Fibroblast of mammary gland (primary cell): ENCODE results near the gene TBCA.

Experiments
- DNase-seq: peaks from one replicate; pipeline ENCODE4 v3.0.0-alpha.2; 2010; ENCODE audit warnings: low read depth
- H3K4me3 ChIP-seq: 2 replicates; pipeline ENCODE4 v1.5.1; 2011; ENCODE audit warnings: low read depth, mild to moderate bottlenecking, low read length, moderate library complexity; ENCODE audit not compliant: control insufficient read depth
- CTCF ChIP-seq: conservative IDR thresholded peaks from 2 replicates; pipeline ENCODE4 v1.5.1; 2011; ENCODE audit warnings: low read depth, low read length, inconsistent platforms; ENCODE audit not compliant: control insufficient read depth, insufficient read depth

TBCA gene

GRCh38 chr5:77774981-77775789, 954 bp downstream of the TBCA start:
- DNase-seq: peak; percentile 54
- no peak for TF ChIP-seq CTCF
- H3K4me3 ChIP-seq: peak overlapping the region; percentile 87

GRCh38 chr5:77773734-77774280, 2.3 kb downstream of the TBCA start:
- no peak for DNase-seq
- no peak overlapping the region for H3K4me3 ChIP-seq
- TF ChIP-seq CTCF: no peak

GRCh38 chr5:77772729-77773128, 3.4 kb downstream of the TBCA start:
- no peak overlapping the region for H3K4me3 ChIP-seq
- no peak for DNase-seq
- no peak for TF ChIP-seq CTCF

GRCh38 chr5:77771452-77771851, 4.7 kb downstream of the TBCA start:
- no peak for TF ChIP-seq CTCF
- no peak overlapping the region for H3K4me3 ChIP-seq
- no peak for DNase-seq

- TF ChIP-seq CTCF: no peak
- no peak for DNase-seq
- H3K4me3 ChIP-seq: no peak overlapping the region
Measured at GRCh38 chr5:77770293-77771005, 5.7 kb downstream of the TBCA start.

GRCh38 chr5:77768978-77769377, 7.2 kb downstream of the TBCA start:
- no peak overlapping the region for H3K4me3 ChIP-seq
- no peak for DNase-seq
- TF ChIP-seq CTCF: no peak
